Epithelial cell of esophagus (primary cell): ENCODE results near the gene TUBB1.
A peak's percentile ranks its signal among the peaks of the same experiment; 100 is the strongest.

Source experiments
- DNase-seq: peaks from one replicate; pipeline ENCODE4 v3.0.0; 2010; ENCODE audit warnings: low read depth
- H3K4me3 ChIP-seq: 2 replicates; pipeline ENCODE4 v1.5.1; 2011; ENCODE audit warnings: mild to moderate bottlenecking, low read length, control low read depth
- TF ChIP-seq, protein P1 (sequence below): IDR thresholded peaks from 2 replicates; pipeline ENCODE4 v1.5.1; 2011; ENCODE audit warnings: low read depth, mild to moderate bottlenecking, low read length, control low read depth, inconsistent platforms; ENCODE audit not compliant: insufficient read depth; ENCODE audit errors: missing control alignments

The TUBB1 gene

DNA sequence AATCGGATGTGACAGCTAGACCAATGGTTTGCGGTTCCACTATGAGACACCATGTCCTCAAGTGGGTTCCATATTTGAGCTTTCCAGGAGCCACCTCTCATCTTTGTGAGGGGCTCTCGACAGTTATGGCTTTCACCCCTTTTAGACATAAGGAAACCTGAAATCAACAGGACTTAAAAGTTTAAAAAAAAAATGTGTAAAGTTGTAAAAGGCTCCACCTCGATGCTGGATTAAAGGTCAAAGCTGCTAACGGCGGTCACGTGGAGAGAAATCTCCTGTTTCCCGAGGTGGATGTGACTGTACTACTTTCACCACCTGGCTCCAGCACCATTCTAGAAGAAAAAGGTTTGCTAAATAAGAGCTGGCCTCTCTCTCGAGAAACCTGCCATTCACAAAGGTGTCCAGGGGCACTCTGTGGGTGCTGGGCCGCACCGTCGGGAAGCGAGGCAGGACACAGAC lies 12.4 kb downstream of the TUBB1 start:
- no peak for DNase-seq

DNA sequence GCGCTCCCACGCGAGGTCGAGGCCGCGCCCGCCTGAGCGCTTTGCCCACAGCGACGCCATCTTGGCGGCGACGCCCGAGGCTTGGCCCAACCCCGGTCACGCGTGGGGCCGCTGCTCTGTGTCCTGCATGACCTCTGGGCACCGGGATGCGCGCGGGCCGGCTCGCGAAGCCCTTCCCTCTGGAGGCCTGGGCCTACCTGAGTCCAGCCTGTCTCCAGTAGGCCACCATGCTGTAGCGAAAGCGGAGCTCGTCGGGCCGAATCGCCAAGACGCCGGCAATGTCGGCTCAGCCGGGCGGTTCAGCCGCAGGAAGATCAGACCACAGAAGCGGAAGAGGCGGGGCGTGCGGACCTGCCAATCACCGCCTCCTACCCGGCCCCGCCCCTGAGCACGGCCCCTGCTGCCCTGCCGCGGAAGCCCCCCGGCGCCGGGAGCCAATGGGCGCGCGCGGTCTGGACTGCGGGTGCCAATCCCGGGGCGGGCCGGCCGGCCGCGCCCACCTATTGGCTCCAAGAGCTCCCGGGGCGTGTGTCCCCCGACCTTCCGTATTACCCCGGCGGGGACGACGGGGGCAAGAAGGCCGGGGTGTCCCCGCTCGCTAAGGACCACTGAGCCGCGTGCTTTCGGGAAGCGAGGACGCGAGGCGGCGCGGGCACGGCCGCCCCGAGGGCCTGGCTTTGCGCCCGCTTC lies 12.9 kb downstream of the TUBB1 start, which contains the start of gene ATP5F1E:
ATP5F1E (minus strand) TSS at position 313 of the 690 bp plus-strand sequence; CDS start at position 229, 84 bp downstream.
- TF ChIP-seq, protein P1, sequence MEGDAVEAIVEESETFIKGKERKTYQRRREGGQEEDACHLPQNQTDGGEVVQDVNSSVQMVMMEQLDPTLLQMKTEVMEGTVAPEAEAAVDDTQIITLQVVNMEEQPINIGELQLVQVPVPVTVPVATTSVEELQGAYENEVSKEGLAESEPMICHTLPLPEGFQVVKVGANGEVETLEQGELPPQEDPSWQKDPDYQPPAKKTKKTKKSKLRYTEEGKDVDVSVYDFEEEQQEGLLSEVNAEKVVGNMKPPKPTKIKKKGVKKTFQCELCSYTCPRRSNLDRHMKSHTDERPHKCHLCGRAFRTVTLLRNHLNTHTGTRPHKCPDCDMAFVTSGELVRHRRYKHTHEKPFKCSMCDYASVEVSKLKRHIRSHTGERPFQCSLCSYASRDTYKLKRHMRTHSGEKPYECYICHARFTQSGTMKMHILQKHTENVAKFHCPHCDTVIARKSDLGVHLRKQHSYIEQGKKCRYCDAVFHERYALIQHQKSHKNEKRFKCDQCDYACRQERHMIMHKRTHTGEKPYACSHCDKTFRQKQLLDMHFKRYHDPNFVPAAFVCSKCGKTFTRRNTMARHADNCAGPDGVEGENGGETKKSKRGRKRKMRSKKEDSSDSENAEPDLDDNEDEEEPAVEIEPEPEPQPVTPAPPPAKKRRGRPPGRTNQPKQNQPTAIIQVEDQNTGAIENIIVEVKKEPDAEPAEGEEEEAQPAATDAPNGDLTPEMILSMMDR = no peak
- peak within 1 kb of the TSS; percentile 78 for H3K4me3 ChIP-seq
- DNase-seq = peak; percentile 97

More for the DNA sequence above, 12.4 kb downstream of the TUBB1 start:
- H3K4me3 ChIP-seq = peak overlapping the region; percentile 78
- TF ChIP-seq, protein P1 = no peak

DNA sequence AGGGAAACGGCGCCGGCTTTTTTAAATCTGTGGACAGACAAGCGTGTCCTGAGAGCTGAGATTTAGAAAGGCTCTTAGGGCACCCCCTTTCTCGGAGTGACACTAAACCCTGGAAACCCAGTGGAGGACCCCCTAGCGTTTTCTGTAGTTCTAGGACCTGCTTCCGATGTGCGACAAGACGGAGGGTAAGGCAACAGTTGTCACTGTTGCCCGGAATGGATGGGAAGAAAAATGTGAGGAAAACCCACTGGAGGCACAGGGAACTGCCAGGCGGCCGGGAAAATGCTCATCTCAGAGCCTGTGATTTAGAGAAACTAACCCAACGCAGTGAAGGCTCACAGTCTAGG lies 13.5 kb downstream of the TUBB1 start:
- peak; percentile 38 for DNase-seq
- TF ChIP-seq, protein P1 = peak; percentile 40

DNA sequence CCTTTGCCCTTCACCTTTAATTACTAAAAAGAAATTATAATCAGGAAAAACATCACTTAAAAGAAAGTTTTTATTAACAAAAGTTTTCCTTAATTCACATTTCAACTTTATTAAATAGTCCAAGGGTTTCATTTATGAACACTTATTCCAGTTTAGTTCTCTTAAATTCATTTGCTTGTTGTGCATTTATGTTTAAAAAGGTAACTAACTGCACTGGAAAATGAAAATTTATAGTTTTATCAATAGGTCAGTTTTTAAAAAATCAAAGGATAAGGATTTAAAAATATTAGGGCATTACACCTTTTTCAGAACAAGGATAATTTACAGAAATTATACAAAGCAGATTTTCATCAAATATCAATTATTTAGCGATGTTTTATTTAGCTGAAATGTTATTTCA lies 13.9 kb downstream of the TUBB1 start:
- TF ChIP-seq, protein P1 = no peak
- no peak for DNase-seq
- H3K4me3 ChIP-seq = peak overlapping the region; percentile 78

More for the DNA sequence above, 13.5 kb downstream of the TUBB1 start:
- peak overlapping the region; percentile 78 for H3K4me3 ChIP-seq

DNA sequence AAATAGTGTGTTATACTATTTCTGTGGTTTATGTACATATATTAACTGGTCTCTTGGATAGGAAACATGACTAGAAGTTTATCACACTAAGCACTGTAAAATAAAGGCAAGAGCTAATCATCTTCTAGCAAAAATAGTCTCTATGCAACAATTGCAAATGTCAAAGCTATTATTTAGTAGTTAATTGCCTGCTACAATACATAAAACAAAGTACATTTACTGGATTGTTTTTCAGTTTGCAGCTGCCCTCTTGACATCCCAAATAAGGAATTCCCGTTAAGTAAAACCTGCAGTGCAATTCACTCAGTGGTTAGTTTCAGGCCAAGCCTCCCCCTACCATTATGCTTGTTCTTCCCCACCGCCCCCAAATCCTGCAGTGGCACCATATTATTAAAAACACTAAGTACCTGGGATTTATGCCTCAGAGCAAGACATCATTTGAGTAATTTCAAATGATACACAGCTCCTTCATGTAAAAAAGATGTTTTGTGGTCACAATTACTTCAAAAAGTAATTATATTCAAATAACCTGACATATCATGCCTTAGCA lies 14.5 kb downstream of the TUBB1 start:
- no peak overlapping the region for H3K4me3 ChIP-seq
- TF ChIP-seq, protein P1 = no peak
- DNase-seq = no peak

DNA sequence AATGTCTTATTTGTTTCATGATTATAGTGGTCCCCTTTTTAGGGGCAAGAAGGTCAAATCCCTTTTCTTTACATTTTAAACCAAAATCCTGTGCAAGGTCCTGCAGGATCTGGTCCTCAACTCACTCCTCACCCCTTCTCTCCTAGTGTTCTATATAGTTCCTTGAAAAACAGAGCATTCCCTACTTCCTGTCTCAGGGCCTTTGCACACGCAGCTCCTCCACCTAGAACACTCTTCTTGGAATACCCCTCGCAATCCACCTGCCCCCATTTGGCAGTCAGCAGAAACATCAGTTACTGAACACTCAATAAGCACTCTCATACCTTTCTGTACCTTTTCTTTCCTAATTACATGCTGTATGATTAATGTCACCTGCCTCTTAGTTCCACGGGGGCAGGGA lies 16.2 kb downstream of the TUBB1 start:
- TF ChIP-seq, protein P1 = no peak
- no peak for DNase-seq
- H3K4me3 ChIP-seq = no peak overlapping the region
